K562 treated with DMSO at 1 percent for 24 hours (cell line): ENCODE data around the gene SLC4A8. TPM values are rescaled to one million over a fixed set of nuclear protein-coding genes. Genes with fewer than 3 reads are reported as not detected.

Experiments
- total RNA-seq: library from RNA; unstranded; fragments of 300-600 nt; gene quantifications from 2 replicates; pipeline ENCODE4 v1.2.3, GENCODE V29; 2022; ENCODE audit warnings: low read depth; ENCODE audit not compliant: insufficient read depth

SLC4A8 gene
- 0.05 TPM in 1 of 2 replicates, not detected in the other for total RNA-seq

GRCh38 chr12:51424662-51425539 is at the start of gene SLC4A8:
SLC4A8 (plus strand) TSS chr12:51424831; CDS start chr12:51424988, 157 bp downstream.

DNA sequence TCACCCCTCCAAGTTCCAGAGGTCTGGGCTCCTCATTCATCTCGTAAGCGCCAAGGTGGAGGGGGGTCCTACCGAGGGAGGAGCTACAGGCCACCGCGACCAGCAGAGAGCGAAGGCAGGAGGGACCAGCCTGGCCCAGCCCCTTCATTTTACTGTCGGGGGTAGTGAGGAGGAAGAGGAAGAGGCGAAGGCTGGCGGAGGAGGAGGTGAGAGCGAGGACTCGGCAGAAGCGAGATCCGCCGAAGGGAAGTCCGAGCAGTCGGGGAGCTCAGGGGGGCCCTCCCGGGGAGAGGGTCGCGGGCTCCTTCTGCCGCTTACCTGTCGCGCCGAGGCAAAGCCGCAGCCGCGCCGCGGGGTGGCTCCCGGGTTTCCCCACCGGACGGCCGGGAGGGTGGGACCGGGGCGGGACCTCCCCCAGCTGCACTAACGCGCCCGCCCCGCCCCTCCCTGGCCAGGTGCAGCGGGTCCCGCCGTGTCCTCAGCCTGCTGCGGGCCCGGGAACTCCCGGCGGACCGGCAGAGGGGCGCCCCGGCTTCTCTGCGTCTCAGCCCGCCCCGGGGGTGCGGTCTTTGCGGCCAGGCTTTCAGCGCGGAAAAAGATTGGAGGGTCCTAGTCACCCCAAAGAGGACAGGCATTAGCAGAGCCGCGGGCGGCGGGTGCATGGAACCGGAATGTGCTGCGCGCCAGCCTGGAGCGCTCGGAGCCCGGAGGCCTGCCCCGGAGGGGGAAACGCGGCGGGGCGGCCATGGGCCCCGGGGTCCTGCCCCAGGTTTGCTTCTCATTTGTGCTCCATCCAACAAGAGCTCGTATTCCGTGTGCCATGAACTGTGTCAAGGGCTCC is 33.1 kb upstream of the SLC4A8 start, which contains the start of gene GALNT6:
Gene GALNT6, minus strand, starts transcription at position 124 of the 841 bp plus-strand sequence. CDS start 11,625 bp downstream, outside the sequence.

Other genes starting within 250 kb of the SLC4A8 start
- 3.2 and 3.3 TPM in 2 replicates for gene POU6F1, start 206.8 kb upstream of the SLC4A8 start, total RNA-seq
- 252 TPM in 2 replicates for gene DAZAP2, start 186.0 kb upstream of the SLC4A8 start, total RNA-seq
- 23.6 and 25.7 TPM in 2 replicates for gene SMAGP, start 154.4 kb upstream of the SLC4A8 start, total RNA-seq
- gene BIN2, start 100.7 kb upstream of the SLC4A8 start, total RNA-seq: 0.32 and 0.41 TPM in 2 replicates
- gene CELA1, start 78.2 kb upstream of the SLC4A8 start, total RNA-seq: not detected in 2 replicates
- gene GALNT6, start 33.4 kb upstream of the SLC4A8 start, total RNA-seq: 9.9 and 10.1 TPM in 2 replicates
- gene SCN8A, start 166.4 kb downstream of the SLC4A8 start, total RNA-seq: 0.06 and 0.25 TPM in 2 replicates